GM18498 (cell line): ENCODE data around the gene RNU4-1.
"Not testable (repeated sequence)": the region's sequence is repeated elsewhere in the genome, so short reads cannot be mapped to it uniquely, and the experiment has no call there.

ENCODE experiments used
- ATAC-seq: cut with Tn5 transposase; IDR thresholded peaks from one replicate; pipeline ENCODE4 v1.9.1; 2021; ENCODE audit warnings: mild to moderate bottlenecking, moderate library complexity; ENCODE audit not compliant: unreplicated experiment

Gene RNU4-1

DNA sequence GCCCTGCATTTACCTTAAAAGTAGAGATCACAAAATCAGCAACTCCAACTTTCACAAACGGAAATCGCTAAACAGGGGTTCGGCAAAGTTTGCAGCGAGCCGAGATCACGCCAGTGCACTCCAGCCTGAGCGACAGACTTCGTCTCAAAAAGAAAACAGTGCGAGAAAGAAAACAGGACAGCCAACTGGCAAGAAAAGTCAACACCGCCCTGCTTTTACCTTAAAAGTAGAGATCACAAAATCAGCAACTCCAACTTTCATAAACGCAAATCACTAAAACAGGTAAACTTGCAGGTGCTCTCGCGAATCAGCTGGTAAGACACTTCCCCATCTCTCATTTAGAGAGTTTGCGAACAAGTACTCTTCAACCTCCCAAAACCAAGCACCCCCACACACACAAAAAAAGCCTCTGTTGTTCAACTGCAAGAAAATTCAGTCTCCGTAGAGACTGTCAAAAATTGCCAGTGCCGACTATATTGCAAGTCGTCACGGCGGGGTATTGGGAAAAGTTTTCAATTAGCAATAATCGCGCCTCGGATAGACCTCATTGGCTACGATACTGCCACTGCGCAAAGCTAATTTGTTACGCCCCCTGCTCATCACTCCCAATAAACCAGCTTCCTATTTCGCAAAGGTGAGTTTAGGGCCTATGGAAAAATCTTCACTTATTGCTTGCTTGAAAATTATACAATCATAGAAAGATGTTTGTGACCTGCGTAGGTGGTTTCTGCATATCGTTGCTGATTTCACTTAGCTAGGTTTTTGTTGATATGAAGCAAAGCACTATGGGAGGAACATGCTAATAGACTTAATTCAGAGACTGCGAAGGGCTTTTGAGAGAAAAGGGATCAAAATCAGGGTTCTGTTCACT lies at the start of gene RNU4-1:
TSS of gene RNU4-1 (minus strand) at position 577 of the 871 bp plus-strand sequence.
- ATAC-seq, result peak; percentile 55

DNA sequence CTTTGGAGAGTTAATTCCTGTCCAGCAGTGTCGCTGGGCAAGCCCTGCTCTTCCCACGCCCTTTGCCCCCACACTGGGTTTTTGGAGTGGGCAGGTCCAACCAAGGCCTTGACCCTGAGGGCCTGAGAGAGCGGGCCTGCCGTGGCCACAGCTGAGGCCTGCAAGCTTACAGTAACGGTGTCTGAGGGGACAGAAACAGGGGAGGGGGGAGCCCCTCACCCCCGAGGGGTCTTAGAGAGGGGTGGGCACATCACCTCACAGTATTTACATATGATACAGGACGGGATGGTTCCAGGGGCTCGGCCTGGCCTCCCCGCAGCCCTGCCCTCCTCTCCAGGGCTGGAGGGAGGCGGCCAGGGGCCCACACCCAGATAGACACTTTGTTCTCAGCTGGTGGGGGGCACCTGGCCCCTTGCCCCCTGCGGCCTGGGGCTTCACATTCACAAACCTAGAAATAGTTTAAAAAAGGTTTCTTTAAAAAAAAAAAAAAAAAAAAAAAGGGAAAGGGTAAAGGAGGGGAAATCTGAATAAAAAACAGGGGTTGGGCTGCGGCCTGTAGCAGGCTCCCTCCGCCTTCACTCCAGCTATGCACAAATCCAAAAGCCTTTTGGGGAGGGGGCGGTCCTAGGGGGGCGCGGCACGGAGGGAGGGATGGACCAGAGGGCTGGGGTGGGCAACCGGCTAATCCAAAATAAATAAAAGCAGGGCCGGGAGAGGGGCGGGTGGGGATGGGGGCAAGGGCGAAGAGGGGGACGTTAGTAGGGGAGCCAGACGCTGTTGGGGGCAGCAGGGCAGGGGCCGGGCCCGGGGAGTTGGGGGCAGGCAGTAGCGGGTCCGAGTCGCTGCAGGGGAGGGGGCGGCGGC lies 49.4 kb upstream of the RNU4-1 start:
- no peak for ATAC-seq

DNA sequence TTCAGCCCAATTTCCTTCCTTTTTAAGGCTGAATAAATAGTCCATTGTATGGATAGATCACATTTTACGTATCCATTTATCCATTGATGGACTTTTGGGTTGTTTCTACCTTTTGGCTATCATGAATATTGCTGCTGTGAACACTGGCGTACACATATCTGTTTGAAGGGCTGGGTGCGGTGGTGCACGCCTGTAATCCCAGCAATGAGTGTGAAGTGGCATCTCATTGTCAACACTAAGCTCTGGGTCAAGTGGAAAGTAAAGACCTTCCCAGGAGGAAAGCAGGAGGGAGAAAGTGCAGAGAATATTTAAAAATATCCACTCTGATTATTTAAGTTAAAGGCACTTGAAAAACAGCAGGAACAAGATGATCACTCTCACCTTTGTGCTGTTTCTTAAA lies 46.2 kb upstream of the RNU4-1 start:
- no peak for ATAC-seq

DNA sequence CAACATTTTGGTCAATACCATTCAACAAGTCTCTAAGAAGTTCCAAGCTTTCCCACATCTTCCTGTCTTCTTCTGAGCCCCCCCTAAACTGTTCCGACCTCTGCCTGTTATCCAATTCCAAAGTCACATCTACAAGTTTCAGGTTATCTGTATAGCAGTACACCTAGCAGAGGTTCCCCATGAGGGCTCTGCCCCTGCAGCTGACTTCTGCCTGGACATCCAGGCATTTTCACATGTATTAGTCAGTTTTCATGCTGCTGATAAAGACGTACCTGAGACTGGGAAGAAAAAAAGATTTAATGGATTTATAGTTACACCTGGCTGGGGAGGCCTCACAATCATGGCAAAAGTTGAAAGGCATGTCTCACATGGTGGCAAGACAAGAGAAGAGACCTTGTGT lies 44.7 kb upstream of the RNU4-1 start:
- ATAC-seq, result no peak

DNA sequence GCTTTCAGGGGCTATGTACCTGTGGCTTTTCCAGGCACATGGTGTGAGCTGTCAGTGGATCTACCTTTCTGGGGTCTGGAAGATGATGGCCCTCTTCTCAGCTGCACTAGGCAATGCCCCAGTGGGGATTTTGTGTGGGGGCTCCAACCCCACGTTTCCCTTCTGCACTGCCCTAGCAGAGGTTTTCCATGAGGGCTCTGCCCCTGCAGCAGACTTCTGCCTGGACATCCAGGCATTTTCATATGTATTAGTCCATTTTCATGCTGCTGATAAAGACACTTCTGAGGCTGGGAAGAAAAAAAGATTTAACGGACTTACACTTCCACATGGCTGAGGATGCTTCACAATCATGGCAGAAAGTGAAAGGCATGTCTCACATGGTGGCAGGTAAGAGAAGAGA lies 43.4 kb upstream of the RNU4-1 start:
- not testable (repeated sequence) for ATAC-seq

DNA sequence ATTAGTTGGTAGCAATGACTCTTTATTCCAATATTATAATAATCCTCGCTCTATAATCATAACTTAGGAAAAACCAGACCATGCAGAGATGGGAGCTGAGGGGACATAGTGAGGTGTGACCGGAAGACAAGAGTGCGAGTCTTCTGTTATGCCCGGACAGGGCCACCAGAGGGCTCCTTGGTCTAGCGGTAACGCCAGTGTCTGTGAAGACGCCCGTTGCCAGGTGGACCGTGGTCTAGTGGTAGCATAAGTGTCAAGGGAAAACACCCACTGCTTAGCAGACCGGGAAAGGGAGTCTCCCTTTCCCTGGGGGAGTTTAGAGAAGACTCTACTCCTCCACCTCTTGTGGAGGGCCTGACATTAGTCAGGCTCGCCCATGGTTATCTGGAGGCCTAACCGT lies 42.4 kb upstream of the RNU4-1 start:
- ATAC-seq, result not testable (repeated sequence)

GRCh38 chr12:120332523-120332922 lies 39.5 kb upstream of the RNU4-1 start:
- no peak for ATAC-seq

DNA sequence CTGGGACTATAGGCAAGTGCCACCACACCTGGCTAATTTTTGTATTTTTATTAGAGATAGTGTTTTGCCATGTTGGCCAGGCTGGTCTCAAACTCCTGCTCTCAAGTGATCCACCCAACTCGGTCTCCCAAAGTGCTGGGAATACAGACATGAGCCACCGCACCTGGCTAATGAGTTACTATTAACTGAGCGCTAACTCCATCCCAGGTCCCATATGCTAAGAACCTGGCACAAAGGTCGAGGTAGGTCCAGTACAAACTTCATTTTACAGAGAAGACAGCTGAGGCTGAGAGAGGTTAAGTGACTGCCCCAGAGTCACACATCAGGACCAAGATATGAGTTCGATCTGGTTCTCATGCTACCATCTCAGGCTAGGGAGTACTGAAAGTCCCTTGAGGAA lies 39.0 kb upstream of the RNU4-1 start:
- no peak for ATAC-seq

DNA sequence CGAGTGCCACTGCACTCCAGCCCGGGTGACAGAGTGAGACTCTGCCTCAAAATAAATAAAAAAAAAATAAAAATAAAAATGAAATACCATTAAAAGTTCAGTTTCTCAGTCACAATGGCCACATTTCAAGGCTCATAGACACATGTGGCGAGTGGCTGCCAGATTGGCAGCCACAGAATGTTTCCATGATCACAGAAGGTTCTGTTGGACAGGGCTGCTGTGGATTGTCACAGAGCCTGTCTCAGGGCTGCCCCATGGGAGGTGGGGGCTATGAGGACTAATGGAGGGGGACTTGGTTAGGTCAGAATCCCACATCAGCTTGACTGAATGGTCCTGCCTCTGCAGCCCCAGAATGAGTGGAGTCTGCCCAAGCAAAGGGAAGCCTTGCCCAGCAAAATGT lies 38.4 kb upstream of the RNU4-1 start:
- no peak for ATAC-seq

DNA sequence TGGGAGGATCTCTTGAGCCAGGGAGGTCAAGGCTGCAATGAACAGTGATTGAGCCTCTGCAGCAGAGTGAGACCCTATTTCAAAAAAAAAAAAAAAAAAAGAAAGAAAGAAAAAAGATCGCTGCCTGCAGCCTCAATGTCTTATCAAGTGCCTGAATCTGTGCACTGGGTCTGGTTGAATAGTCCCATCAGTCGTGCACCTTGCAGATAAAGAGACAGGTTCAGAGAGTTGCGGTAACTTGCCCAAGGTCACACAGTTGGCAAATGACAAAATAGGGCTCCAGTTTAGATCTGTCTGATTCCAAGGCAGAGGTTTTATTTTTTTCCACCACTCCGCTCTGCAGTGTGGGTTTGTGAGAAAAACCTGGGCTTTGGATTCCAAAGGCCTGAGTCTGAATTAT lies 35.2 kb upstream of the RNU4-1 start:
- no peak for ATAC-seq

GRCh38 chr12:120327593-120327992 lies 34.6 kb upstream of the RNU4-1 start, which contains the start of gene PLA2G1B:
TSS of gene PLA2G1B (minus strand) at chr12:120327779. CDS start at chr12:120327753, 26 bp downstream.
- ATAC-seq, result no peak

DNA sequence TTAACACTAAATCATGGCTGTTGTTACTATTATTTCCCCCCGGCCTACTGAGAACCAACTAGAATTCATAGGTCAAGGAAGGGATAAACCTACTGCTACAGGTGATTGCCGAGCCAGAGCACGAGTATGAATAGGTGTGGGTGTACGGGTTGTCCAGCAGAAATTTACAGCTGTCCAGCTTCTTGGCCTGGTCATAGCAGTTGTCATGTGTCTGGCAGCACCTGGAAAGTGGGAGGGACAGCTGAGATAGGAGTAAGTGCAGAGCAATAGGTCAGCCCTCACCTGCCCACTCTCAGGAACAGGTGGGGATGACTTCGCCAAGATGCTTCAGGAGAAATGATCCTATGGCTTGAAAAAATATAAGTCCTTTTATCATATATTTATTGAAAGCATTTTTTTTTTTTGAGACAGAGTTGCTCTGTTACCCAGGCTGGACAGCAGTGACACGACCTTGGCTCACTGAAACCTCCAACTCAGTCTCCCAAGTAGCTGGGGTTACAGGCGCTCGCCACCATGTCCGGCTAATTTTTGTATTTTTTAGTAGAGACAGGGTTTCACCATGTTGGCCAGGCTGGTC lies 31.9 kb upstream of the RNU4-1 start:
- ATAC-seq, result no peak

GRCh38 chr12:120323772-120324171 lies 30.7 kb upstream of the RNU4-1 start:
- ATAC-seq, result no peak

- no peak for ATAC-seq
Measured at GRCh38 chr12:120321382-120322202, 28.6 kb upstream of the RNU4-1 start.

DNA sequence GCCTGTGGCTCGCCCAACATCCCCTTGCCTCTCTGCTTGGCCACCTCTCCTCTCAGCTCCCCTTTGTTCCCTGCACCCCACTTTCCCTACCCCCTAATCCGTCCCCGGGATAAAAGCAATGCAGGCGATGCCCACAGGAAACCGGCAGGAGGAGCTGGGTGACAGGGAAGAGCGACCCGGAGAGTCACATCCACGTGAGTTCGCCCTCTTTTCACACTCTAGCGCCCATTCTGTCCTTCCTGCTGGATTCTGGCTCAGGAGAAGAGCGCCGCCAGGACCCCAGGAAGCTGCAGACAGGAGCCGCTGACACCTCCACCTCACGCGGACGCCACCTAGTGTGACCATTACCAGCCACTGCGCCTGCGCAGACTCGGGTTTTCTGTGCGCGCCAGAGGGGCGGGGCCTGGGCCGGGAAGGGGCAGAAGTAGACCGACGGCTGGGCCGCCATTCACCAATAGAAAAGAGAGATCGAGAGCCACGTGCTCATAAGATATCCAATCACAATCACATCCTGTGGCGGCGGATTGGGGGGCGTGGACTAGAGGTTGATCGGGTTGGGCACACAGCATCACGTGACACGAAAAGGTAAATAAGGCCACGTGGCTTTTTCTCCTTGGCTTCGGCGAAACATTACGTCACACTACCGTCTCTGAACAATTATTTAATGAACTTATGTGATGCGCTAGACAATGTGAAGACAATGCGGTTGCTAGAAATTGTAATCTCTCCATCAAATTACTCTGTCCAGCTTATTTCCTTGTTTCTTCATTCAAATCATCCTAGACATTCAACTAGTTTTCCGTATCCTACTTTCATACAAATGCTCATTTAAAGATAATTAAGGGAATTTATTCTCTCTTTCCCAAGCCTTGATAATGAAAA lies 24.4 kb upstream of the RNU4-1 start:
- ATAC-seq, result peak; percentile 99

DNA sequence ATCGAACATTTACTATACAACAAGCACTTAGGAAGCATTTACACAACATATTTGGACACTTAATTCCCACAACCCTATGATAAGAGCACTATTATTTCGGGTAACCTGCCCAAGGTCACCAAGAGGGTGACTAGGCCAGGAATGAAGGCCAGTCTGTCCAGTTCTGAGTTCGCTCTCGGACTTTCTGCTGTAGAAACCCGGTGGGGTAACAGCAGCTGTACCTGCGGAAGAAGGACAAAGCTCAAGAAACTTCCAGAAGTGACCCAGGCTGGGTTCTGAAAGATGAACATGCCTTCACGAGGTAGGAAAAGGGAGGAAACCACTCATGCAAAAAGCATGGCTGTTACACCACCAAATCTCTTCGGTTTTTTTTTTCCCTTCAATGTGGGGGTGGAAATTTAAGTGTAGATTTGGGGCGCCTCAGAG lies 23.8 kb upstream of the RNU4-1 start:
- no peak for ATAC-seq

DNA sequence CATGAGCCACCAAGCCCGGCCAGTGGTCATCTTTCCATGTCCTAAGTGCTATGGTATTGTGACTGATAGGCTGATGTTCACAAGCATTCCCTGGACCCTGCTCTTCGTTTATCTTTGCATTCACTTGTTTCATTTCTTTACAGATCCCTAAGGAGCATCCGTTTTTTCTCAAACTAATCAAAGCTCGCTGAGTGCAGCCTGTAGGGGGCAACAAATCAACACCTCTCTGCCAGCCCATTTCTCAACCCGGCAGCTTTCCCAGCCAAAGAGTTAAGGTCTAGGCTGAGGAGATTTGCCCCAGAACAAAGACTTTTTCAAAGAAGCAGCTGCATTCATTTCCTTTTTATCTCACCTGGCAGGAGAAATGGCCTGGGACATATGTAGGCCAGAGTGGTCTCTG lies 21.2 kb upstream of the RNU4-1 start:
- no peak for ATAC-seq

DNA sequence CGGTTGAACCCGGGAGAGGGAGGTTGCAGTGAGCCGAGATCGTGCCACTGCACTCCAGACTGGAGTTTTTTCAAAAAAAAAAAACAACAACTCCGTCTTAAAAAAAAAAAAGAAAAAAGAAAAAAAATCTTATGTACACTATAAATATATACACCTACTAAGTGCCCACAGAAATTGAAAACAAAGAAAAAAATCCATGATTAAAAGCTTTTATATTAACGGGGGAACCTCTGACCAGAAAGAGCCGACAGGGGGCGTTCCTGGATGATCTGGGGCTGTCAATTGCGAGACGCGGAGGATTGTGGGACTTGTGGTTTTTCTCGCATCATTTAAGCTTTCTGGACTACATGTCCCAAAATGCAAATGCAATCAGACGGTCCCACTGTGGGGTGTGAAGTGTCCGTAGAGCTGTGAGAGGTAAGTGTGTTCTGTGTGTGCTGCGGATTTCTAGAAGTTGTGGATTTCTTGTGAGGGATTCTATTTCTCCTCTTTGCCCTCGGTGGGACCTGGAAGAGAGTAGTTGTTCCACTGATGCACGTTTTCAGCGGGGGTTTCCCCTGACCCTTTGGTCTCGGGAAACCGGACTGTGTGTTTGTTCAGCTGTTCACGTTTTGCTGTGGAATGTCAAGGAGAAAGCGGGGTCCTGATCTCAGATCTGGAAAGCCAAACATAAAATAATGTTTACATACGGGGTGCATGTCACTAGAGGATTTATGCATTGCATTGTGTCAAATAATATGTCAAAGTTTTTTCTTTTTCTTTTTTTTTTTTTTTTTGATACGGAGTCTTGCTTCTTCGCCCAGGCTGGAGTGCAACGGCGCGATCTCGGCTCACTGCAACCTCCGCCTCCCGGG lies 9.2 kb upstream of the RNU4-1 start, which contains the start of gene SIRT4:
TSS of gene SIRT4 (plus strand) at position 360 of the 854 bp plus-strand sequence. CDS start 1,241 bp downstream, outside the sequence.
- peak; percentile 97 for ATAC-seq

DNA sequence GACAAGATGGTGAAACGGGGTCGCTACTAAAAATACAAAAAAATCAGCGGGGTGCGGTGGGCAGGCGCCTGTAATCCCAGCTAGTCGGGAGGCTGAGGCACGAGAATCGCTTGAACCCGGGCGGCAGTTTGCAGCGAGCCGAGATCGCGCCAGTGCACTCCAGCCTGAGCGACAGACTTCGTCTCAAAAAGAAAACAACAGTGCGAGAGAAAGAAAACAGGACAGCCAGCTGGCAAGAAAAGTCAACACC lies 701 bp downstream of the RNU4-1 start:
- ATAC-seq, result peak; percentile 13
